ENCODE data around the gene JAK1.

DNA sequence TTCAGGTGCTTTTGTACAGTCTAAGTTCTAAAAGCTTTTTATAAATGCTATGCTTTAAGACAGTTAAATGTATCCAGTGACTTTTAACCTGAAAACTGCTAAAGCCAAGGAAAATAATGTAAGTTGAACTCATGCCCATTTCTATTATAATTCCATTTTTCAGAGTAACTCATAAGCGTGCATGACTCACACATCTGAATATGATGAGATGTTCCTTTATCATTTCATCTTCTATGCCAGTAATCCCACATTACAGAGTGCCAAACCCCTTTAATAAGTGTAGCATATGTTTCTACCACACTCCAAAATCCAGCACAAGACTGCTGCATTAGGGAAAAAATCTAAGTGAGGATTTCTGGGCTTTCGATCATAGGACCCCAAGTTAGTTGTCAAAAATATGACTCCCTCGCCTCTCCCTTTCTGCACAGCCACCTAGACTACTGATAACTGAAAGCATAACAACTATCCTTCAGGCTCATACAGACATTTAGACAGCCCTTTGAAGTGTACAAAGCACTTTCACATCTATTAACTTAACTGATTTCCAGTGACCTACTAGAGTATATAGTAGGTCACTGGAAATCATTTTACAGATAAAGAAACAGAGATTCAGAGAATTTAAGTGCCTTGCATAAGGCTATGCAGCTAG lies 45.3 kb downstream of the JAK1 start:
- TF ChIP-seq, protein P1, sequence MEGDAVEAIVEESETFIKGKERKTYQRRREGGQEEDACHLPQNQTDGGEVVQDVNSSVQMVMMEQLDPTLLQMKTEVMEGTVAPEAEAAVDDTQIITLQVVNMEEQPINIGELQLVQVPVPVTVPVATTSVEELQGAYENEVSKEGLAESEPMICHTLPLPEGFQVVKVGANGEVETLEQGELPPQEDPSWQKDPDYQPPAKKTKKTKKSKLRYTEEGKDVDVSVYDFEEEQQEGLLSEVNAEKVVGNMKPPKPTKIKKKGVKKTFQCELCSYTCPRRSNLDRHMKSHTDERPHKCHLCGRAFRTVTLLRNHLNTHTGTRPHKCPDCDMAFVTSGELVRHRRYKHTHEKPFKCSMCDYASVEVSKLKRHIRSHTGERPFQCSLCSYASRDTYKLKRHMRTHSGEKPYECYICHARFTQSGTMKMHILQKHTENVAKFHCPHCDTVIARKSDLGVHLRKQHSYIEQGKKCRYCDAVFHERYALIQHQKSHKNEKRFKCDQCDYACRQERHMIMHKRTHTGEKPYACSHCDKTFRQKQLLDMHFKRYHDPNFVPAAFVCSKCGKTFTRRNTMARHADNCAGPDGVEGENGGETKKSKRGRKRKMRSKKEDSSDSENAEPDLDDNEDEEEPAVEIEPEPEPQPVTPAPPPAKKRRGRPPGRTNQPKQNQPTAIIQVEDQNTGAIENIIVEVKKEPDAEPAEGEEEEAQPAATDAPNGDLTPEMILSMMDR (IDR thresholded peaks at IDR 0.05) = no peak
- TF ChIP-seq POLR2A (IDR thresholded peaks at IDR 0.05) = no peak
